Activated CD4-positive, alpha-beta T cell treated with anti-CD3 and anti-CD28 coated beads for 36 hours (primary cell): ENCODE data around the gene ADSS1. TPM values are rescaled to one million over a fixed set of nuclear protein-coding genes. Genes with fewer than 3 reads are reported as not detected.

ENCODE experiments used
- ATAC-seq: fragments of 200-7000 bp; cut with Tn5 transposase; one replicate; pipeline ENCODE4 v1.10.0; 2021; ENCODE audit warnings: mild to moderate bottlenecking, moderate library complexity
- CTCF ChIA-PET: fragments of 350-600 bp; sonication (Branson Sonifier 250); formaldehyde crosslinking; loops from one replicate; lab custom pipeline; 2021; ENCODE audit warnings: antibody characterized with exemption; lab: Charles Lee
- POLR2A ChIA-PET: fragments of 350-600 bp; sonication (Branson Sonifier 250); formaldehyde crosslinking; loops from one replicate; lab custom pipeline; 2021; ENCODE audit warnings: antibody characterized with exemption, inconsistent platforms; lab: Charles Lee
- DNase-seq: peaks from one replicate; pipeline ENCODE4 v3.0.0-alpha.2; 2020
- H3K27ac Mint-ChIP-seq: one replicate; pipeline ENCODE4 v1.8.0; 2021; ENCODE audit warnings: mixed read lengths
- H3K27me3 Mint-ChIP-seq: one replicate; pipeline ENCODE4 v1.8.0; 2021; ENCODE audit warnings: mixed read lengths
- H3K36me3 Mint-ChIP-seq: one replicate; pipeline ENCODE4 v1.8.0; 2021; ENCODE audit warnings: low read depth, mixed read lengths
- H3K4me1 Mint-ChIP-seq: one replicate; pipeline ENCODE4 v1.8.0; 2021; ENCODE audit warnings: mixed read lengths
- H3K4me3 Mint-ChIP-seq: one replicate; pipeline ENCODE4 v1.8.0; 2021; ENCODE audit warnings: mild to moderate bottlenecking, moderate library complexity, mixed read lengths
- H3K9me3 Mint-ChIP-seq: one replicate; pipeline ENCODE4 v1.8.0; 2021; ENCODE audit warnings: low read depth, mixed read lengths
- intact Hi-C, 2 experiments: fragments of 100-400 bp; cut with DNase I in 1 of 2; cut with micrococcal nuclease in 1 of 2; formaldehyde crosslinking; loops; one replicate each; pipeline versions ENCODE4 v1.14.2 to v1.15.1; 2022 to 2024; cut with DNase I, micrococcal nuclease
- total RNA-seq, 2 experiments: library from RNA; stranded (reverse); gene quantifications; one replicate each; pipeline ENCODE4 v1.2.3, GENCODE V29; 2021

The ADSS1 gene
- total RNA-seq, 2 experiments from 2014 or later, result 2.2 to 3.2 TPM

DNA sequence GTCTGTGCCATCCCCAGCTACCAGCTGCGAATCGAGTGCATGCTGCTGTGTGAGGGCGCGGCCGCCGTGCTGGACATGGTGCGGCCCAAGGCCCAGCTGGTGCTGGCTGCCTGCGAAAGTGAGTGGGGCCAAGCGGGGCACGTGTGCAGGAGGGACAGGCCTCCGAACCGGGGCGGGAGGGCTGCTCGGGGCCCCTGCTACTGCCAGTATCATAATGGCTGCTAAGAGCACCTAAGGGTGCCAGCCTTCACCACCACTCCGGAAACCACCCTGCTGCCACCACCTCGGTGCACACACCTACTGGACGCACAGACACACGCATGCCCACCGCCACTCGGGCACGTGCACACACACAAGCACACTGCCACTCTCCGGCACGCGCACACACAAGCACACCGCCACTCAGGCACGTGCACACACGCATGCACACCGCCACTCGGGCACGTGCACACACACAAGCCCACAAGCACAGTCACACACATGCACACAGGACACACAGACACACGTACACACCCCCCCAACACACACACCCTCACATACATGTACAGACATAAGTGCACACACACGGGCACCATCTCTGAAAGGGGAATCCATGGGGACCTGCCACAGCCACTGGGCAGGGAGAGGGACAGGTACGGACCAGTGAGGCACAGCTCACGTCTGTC is 13.8 kb upstream of the ADSS1 start:
- CTCF ChIA-PET, result no interaction called here
- Mint-ChIP-seq H3K27ac (no peak overlapping the region), H3K36me3 (peaks cover 9% of the 10 kb centered on the region), H3K4me3 (no peak overlapping the region), H3K27me3 (no peaks in the 10 kb centered on the region), H3K9me3 (no peaks in the 10 kb centered on the region), H3K4me1 (peaks cover 2% of the 10 kb centered on the region)
- intact Hi-C loops, result no loop called here
- no peak for DNase-seq
- ATAC-seq, result no peak
- POLR2A ChIA-PET, result no interaction called here

DNA sequence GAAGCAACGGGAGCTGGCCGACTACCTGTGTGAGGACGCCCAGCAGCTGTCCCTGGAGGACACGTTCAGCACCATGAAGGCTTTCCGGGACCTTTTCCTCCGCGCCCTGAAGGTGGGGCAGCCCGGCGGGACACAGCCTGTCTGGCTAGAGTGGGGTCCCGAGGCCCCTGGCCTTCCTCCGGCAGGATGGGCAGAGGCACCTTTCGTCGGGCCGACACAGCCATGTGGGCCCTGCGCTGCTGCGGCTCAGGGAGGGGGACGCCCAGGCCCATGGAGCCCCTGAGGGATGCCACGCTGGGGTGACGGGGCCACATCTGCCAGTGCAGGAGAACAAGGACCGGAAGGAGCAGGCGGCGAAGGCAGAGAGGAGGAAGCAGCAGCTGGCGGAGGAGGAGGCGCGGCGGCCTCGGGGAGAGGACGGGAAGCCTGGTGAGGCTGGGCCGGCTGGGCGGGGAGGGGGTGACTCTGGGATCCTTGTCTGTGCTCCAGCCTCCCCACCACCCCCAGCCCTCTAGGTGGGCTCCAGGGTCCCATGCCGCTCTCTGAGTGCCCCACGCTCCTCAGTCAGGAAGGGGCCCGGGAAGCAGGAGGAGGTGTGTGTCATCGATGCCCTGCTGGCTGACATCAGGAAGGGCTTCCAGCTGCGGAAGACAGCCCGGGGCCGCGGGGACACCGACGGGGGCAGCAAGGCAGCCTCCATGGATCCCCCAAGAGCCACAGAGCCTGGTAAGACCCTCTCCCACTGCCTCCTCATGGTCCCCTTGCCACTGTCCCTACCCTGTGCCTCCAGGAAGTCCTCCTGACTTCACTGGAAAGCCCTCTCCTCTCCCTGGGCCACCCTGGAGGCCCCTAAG is 10.9 kb upstream of the ADSS1 start:
- CTCF ChIA-PET, result no interaction called here
- DNase-seq, result no peak
- POLR2A ChIA-PET, result no interaction called here
- Mint-ChIP-seq H3K9me3 (no peaks in the 10 kb centered on the region), H3K4me1 (peaks cover 2% of the 10 kb centered on the region), H3K27ac (no peak overlapping the region), H3K4me3 (no peak overlapping the region), H3K27me3 (no peaks in the 10 kb centered on the region), H3K36me3 (peaks cover 9% of the 10 kb centered on the region)
- intact Hi-C loops, result no loop called here
- no peak for ATAC-seq

DNA sequence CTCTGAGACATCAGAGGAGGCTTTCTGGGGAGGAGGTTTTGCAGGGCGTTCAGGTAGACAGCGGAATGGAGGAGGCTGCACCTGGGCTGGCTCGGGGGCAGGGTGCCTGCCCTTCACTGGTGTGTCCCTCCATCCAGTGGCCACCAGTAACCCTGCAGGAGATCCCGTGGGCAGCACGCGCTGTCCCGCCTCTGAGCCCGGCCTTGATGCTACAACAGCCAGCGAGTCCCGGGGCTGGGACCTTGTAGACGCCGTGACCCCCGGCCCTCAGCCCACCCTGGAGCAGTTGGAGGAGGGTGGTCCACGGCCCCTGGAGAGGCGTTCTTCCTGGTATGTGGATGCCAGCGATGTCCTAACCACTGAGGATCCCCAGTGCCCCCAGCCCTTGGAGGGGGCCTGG is 10.0 kb upstream of the ADSS1 start:
- no peaks in the 10 kb centered on the region for H3K4me1 Mint-ChIP-seq
- H3K36me3 Mint-ChIP-seq, result peaks cover 6% of the 10 kb centered on the region
- ATAC-seq (no peak), DNase-seq (no peak)
- H3K4me3 Mint-ChIP-seq, result no peak overlapping the region
- intact Hi-C loops, result no loop called here
- ChIA-PET POLR2A (no interaction called here), CTCF (no interaction called here)
- H3K27ac Mint-ChIP-seq, result no peak overlapping the region
- H3K27me3 Mint-ChIP-seq, result no peaks in the 10 kb centered on the region
- H3K9me3 Mint-ChIP-seq, result no peaks in the 10 kb centered on the region

DNA sequence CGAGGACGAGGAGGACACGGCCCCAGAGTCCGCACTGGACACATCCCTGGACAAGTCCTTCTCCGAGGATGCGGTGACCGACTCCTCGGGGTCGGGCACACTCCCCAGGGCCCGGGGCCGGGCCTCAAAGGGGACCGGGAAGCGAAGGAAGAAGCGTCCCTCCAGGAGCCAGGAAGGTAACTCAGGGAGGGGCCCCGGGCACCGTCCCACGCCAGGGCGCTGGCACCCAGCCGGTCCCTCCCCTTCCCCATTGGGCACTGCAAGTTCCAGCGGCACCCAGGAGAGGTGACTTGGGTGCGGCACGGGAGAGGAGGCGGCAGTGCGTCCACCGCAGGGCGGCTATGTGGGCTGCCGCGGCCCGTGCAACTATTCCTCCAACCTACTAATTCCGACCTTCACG is 9.3 kb upstream of the ADSS1 start:
- H3K36me3 Mint-ChIP-seq, result peaks cover 7% of the 10 kb centered on the region
- H3K27me3 Mint-ChIP-seq, result no peaks in the 10 kb centered on the region
- H3K9me3 Mint-ChIP-seq, result no peaks in the 10 kb centered on the region
- no peaks in the 10 kb centered on the region for H3K4me1 Mint-ChIP-seq
- intact Hi-C loops, result no loop called here
- no peak overlapping the region for H3K4me3 Mint-ChIP-seq
- H3K27ac Mint-ChIP-seq, result no peak overlapping the region
- ATAC-seq (no peak), DNase-seq (no peak)
- ChIA-PET CTCF (no interaction called here), POLR2A (no interaction called here)

DNA sequence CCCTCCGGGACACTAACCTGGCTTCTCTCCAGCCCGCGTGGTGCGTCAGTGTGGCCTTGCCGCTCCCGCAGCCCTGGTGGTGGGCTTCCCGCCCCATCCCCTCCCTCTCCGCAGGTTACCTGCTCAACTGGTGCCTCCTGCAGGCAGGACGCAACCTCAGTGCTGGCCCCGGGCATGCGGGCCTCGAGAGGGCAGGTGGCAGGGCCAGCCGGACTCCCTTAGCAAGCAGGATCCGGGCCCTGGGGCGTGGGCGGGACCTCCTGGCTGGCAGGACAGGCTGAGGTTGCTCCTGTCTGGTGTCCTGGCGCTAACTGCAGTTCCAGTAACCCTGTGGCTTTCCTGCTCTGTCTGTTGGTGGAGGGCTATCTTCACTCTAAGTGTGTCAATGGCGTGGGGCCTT is 8.6 kb upstream of the ADSS1 start:
- intact Hi-C loops, result no loop called here
- H3K36me3 Mint-ChIP-seq, result peaks cover 8% of the 10 kb centered on the region
- no peak overlapping the region for H3K4me3 Mint-ChIP-seq
- no peaks in the 10 kb centered on the region for H3K4me1 Mint-ChIP-seq
- H3K27me3 Mint-ChIP-seq, result no peaks in the 10 kb centered on the region
- ChIA-PET POLR2A (no interaction called here), CTCF (no interaction called here)
- no peak for DNase-seq
- no peak for ATAC-seq
- H3K27ac Mint-ChIP-seq, result no peak overlapping the region
- H3K9me3 Mint-ChIP-seq, result no peaks in the 10 kb centered on the region

DNA sequence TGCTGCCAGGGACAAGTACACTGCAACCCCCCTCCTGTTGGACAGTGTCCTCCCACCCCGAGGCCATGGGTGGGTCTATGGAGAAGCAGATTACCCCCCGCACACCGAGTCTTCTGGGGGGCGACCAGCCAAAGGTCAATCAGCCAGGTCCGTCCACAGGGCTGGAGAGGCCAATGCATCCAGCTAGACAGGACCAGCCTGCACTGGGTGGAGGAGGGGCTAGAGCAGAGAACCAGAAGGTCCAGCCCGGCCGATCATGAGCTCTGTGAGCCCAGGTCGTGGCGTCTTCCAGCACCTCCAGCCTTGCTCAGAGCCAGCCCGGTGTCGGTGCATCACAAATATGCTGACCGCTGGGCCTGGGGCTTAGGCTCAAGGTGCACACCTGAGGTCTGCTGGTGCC is 8.2 kb upstream of the ADSS1 start:
- H3K4me3 Mint-ChIP-seq, result no peak overlapping the region
- H3K27ac Mint-ChIP-seq, result no peak overlapping the region
- peaks cover 7% of the 10 kb centered on the region for H3K36me3 Mint-ChIP-seq
- no peaks in the 10 kb centered on the region for H3K9me3 Mint-ChIP-seq
- no peak for DNase-seq
- ChIA-PET CTCF (no interaction called here), POLR2A (no interaction called here)
- H3K4me1 Mint-ChIP-seq, result no peaks in the 10 kb centered on the region
- ATAC-seq, result no peak
- no peaks in the 10 kb centered on the region for H3K27me3 Mint-ChIP-seq
- intact Hi-C loops, result no loop called here

DNA sequence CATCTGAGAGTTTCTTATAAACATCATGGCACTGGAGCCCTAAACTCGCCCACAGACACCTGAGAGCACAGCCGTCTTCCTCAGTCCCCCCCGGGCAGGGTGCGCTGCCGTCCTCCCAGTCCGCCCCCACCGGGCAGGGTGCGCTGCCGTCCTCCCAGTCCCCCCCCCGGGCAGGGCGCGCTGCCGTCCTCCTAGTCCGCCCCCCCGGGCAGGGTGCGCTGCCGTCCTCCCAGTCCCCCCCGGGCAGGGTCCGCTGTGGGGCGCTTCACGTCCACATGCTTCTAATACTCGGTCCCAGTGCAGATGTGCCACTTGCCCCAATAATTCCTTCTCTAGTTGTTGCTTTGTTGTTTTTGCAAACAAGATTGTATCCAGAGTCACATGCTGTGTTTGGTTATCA is 6.9 kb upstream of the ADSS1 start:
- DNase-seq (no peak), ATAC-seq (no peak)
- ChIA-PET CTCF (no interaction called here), POLR2A (no interaction called here)
- intact Hi-C loops, result no loop called here
- Mint-ChIP-seq H3K4me3 (no peak overlapping the region), H3K4me1 (no peaks in the 10 kb centered on the region), H3K27me3 (no peaks in the 10 kb centered on the region), H3K9me3 (no peaks in the 10 kb centered on the region), H3K27ac (no peak overlapping the region), H3K36me3 (peaks cover 7% of the 10 kb centered on the region)

DNA sequence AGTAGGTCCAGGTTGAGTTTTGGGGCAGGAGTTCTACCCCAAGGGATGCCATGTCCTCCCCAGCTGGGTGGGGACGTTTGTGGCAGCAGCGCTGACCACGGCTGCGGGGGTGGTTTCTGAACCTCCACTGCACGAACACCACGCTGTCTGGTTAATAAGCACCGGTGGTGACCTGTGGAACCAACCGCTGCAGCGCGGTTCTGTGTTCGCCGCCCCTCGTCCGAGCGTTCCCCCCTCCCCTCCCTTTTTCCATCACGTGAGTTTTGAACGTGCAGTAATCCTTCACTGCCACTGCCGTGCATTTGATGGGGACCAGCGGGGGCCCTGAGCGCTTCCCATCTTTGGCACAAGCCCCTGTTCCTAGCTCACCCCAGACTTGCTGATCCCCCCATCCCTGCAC is 6.4 kb upstream of the ADSS1 start:
- peaks cover 7% of the 10 kb centered on the region for H3K36me3 Mint-ChIP-seq
- no peaks in the 10 kb centered on the region for H3K4me1 Mint-ChIP-seq
- H3K27ac Mint-ChIP-seq, result no peak overlapping the region
- intact Hi-C loops, result no loop called here
- no peaks in the 10 kb centered on the region for H3K27me3 Mint-ChIP-seq
- no peak overlapping the region for H3K4me3 Mint-ChIP-seq
- DNase-seq (no peak), ATAC-seq (no peak)
- no peaks in the 10 kb centered on the region for H3K9me3 Mint-ChIP-seq
- POLR2A ChIA-PET, result no interaction called here
- CTCF ChIA-PET, result no interaction called here

DNA sequence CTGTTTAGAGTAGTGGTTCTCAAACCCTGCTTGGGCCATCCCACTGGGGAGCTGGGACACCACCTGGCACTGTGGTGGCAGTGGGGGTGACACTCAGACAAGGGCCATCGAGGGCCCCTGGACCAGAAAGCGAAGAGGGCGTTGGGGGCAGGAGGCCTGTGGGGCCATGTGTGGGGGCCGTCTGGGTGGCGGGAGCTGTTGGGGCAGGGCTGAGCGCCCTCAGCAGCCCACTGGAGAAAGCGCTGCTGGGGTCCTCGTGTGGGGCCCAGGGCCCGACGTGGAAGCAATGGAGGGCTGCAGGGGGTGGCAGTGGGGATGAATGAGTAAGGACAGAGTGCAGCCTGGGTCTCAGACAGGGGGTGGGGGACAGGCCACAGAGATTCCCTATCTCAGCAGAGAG is 5.9 kb upstream of the ADSS1 start:
- no peak overlapping the region for H3K4me3 Mint-ChIP-seq
- DNase-seq (no peak), ATAC-seq (no peak)

DNA sequence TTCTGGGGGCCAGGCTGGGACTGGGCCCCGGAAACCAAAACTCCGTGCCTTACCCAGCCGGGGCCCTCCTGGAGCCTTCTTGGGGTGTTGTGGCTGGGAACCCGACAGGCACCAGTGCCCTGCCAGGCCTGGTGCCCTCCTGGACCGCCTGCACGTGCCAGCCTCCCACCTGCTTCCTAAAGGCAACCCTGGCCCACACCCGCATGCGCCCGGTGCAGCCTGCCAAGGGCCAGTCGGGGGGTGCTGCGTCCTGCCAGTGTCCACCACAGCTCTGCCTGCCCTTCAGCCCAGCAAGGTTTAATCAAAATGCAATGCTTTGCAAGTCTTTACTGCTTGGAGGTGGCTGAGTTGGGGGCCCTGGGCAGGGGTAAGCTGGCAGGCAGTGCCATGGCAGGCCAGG is 5.2 kb upstream of the ADSS1 start:
- intact Hi-C loops, result no loop called here
- no peaks in the 10 kb centered on the region for H3K27me3 Mint-ChIP-seq
- ATAC-seq (no peak), DNase-seq (no peak)
- no peaks in the 10 kb centered on the region for H3K9me3 Mint-ChIP-seq
- H3K4me1 Mint-ChIP-seq, result no peaks in the 10 kb centered on the region
- H3K4me3 Mint-ChIP-seq, result no peak overlapping the region
- no peak overlapping the region for H3K27ac Mint-ChIP-seq
- H3K36me3 Mint-ChIP-seq, result peaks cover 7% of the 10 kb centered on the region
- CTCF ChIA-PET, result no interaction called here
- POLR2A ChIA-PET, result no interaction called here

More for the DNA sequence above, 5.9 kb upstream of the ADSS1 start:
- Mint-ChIP-seq H3K9me3 (no peaks in the 10 kb centered on the region), H3K27me3 (no peaks in the 10 kb centered on the region), H3K27ac (no peak overlapping the region), H3K4me1 (no peaks in the 10 kb centered on the region), H3K36me3 (peaks cover 7% of the 10 kb centered on the region)
- CTCF ChIA-PET, result no interaction called here
- POLR2A ChIA-PET, result no interaction called here
- intact Hi-C loops, result no loop called here

DNA sequence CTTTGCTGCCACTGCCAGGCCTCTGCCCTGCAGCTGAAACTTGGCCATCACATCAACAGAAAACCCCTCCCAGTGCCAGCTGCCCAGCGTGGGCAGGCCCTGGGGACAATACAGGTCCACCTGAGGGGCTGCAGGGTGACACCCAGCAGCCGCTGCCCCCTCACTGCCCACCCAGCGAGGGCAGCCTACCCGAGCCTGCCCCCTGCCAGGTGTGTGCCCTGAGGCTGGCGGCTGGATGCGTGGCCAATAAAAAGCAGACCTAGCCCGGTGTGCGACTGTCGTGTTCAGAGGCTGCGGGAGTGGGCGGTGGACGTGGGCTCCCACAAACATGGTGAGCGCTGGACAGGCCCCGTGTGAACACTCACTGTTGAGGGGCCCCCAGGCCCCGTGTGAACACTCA is 4.7 kb upstream of the ADSS1 start:
- no peak for ATAC-seq
- Mint-ChIP-seq H3K9me3 (no peaks in the 10 kb centered on the region), H3K27me3 (no peaks in the 10 kb centered on the region), H3K4me1 (no peaks in the 10 kb centered on the region), H3K27ac (no peak overlapping the region), H3K36me3 (peaks cover 4% of the 10 kb centered on the region), H3K4me3 (no peak overlapping the region)
- intact Hi-C loops, result no loop called here
- CTCF ChIA-PET, result no interaction called here
- POLR2A ChIA-PET, result no interaction called here
- DNase-seq, result no peak
